HFFc6 (cell line): ENCODE measurements around the gene MREG. TPM values are rescaled to one million over a fixed set of nuclear protein-coding genes. Genes with fewer than 3 reads are reported as not detected.
"Not testable (repeated sequence)": the region's sequence is repeated elsewhere in the genome, so short reads cannot be mapped to it uniquely, and the experiment has no call there.

ENCODE experiments used
- DNase-seq: peaks from one replicate; pipeline ENCODE4 v3.0.0-alpha.2; 2018
- H3K27ac Mint-ChIP-seq: 2 replicates; pipeline ENCODE4 v1.8.0; 2020; ENCODE audit warnings: mild to moderate bottlenecking, mixed read lengths
- H3K27me3 Mint-ChIP-seq: 2 replicates; pipeline ENCODE4 v1.8.0; 2021; ENCODE audit warnings: mild to moderate bottlenecking, moderate library complexity, mixed read lengths; ENCODE audit not compliant: insufficient read depth
- H3K36me3 Mint-ChIP-seq: 2 replicates; pipeline ENCODE4 v1.8.0; 2021; ENCODE audit warnings: low read depth, mixed read lengths
- H3K4me1 Mint-ChIP-seq: 2 replicates; pipeline ENCODE4 v1.8.0; 2020; ENCODE audit warnings: low read depth, mixed read lengths
- H3K4me3 Mint-ChIP-seq: 2 replicates; pipeline ENCODE4 v1.8.0; 2020; ENCODE audit warnings: mild to moderate bottlenecking, moderate library complexity, mixed read lengths
- H3K9me3 Mint-ChIP-seq: 2 replicates; pipeline ENCODE4 v1.8.0; 2020; ENCODE audit warnings: mild to moderate bottlenecking, mixed read lengths
- total RNA-seq, 6 experiments: library from RNA; stranded (reverse); fragmentation: NEBNext Ultra II Directional; extraction: Animal tissue kit (Norgen Biotek cat#: 25700); gene quantifications; 2 replicates in 1 of 6; 3 replicates in 5 of 6; pipeline ENCODE4 v1.2.3, GENCODE V29; 2021
- TF ChIP-seq, protein P1 (sequence below): fragments of 200-600 bp; sonication (generic); IDR thresholded peaks from 2 replicates; pipeline ENCODE4 v1.5.0; 2021; ENCODE audit warnings: antibody characterized with exemption, mild to moderate bottlenecking

The MREG gene
- total RNA-seq, 6 experiments from 2014 or later = 2.0 to 3.5 (median 3.2) TPM

- Mint-ChIP-seq H3K9me3 (no peaks in the 10 kb centered on the region; the same call in 1 of the 2 replicates), H3K36me3 (no peaks in the 10 kb centered on the region), H3K4me1 (peaks cover 24% of the 10 kb centered on the region), H3K4me3 (no peak overlapping the region), H3K27me3 (peaks cover 5% of the 10 kb centered on the region), H3K27ac (no peak overlapping the region)
- DNase-seq = no peak
- TF ChIP-seq, protein P1, sequence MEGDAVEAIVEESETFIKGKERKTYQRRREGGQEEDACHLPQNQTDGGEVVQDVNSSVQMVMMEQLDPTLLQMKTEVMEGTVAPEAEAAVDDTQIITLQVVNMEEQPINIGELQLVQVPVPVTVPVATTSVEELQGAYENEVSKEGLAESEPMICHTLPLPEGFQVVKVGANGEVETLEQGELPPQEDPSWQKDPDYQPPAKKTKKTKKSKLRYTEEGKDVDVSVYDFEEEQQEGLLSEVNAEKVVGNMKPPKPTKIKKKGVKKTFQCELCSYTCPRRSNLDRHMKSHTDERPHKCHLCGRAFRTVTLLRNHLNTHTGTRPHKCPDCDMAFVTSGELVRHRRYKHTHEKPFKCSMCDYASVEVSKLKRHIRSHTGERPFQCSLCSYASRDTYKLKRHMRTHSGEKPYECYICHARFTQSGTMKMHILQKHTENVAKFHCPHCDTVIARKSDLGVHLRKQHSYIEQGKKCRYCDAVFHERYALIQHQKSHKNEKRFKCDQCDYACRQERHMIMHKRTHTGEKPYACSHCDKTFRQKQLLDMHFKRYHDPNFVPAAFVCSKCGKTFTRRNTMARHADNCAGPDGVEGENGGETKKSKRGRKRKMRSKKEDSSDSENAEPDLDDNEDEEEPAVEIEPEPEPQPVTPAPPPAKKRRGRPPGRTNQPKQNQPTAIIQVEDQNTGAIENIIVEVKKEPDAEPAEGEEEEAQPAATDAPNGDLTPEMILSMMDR = no peak
Measured at GRCh38 chr2:215966274-215966673, 47.1 kb downstream of the MREG start.

DNA sequence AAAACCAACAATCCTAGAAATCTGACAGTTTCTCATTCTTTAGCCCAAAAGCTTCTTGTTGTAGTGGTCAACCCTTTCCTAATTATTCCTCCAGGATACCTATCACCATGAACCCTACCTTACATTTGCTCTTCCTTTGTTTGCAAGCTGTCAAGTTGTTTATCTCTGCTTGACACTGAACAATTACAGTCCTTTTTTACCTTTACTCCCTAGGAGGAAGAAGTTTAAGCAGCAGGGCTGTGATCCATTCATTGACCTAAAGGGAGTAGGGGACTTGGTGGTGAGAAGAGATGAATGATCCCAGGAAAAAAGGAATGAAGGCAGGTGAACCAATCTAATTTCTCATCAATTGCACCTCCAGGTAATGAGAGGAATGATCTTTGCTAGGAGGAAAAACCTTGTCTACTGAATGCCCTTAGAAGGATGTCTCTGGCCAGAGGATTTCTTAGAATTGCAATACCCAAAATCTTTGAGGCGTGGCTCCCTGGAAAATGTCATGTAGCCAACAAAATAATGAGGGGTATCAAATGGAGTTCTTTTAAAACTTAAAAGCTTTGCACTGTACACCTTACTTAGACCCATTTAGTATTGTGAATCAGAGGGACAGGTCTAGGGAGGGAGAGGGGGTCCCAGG is 47.7 kb downstream of the MREG start:
- no peak for DNase-seq
- Mint-ChIP-seq H3K9me3 (no peaks in the 10 kb centered on the region), H3K36me3 (no peaks in the 10 kb centered on the region), H3K4me1 (peaks cover 22% of the 10 kb centered on the region), H3K27me3 (peaks cover 1% of the 10 kb centered on the region; the same call in 1 of the 2 replicates), H3K4me3 (no peak overlapping the region), H3K27ac (no peak overlapping the region)
- TF ChIP-seq, protein P1 = no peak

DNA sequence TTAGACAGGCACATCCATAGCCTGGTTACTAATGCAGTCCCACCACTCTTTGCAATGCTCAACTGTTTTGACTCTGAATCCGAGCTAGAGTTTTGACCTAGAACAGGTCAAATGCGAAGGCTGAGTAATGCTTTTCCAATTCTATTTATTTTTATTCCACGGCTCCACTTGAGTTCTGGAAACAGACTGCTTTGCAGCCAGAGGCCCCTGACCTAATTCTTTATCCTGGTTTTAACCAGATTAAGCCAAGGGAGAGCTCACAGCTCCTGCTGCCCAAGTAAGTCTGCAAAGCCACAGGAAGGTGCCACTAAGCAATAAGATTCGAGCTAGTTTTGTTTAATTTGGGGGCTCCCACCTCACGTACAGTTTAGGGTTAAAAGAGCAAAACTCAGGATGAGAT is 51.4 kb downstream of the MREG start:
- Mint-ChIP-seq H3K4me1 (peaks cover 5% of the 10 kb centered on the region; the same call in 1 of the 2 replicates), H3K9me3 (no peaks in the 10 kb centered on the region), H3K27me3 (peaks cover 1% of the 10 kb centered on the region; the same call in 1 of the 2 replicates), H3K36me3 (no peaks in the 10 kb centered on the region), H3K27ac (no peak overlapping the region), H3K4me3 (no peak overlapping the region)
- no peak for DNase-seq
- TF ChIP-seq, protein P1 = no peak

- DNase-seq = no peak
- Mint-ChIP-seq H3K4me3 (no peak overlapping the region), H3K27ac (no peak overlapping the region), H3K4me1 (no peaks in the 10 kb centered on the region), H3K9me3 (no peaks in the 10 kb centered on the region), H3K36me3 (no peaks in the 10 kb centered on the region), H3K27me3 (peaks cover 11% of the 10 kb centered on the region)
- TF ChIP-seq, protein P1 = no peak
Measured at GRCh38 chr2:215958257-215958656, 55.1 kb downstream of the MREG start.

- not testable (repeated sequence) for H3K36me3 Mint-ChIP-seq, H3K4me3 Mint-ChIP-seq, H3K4me1 Mint-ChIP-seq, DNase-seq, H3K9me3 Mint-ChIP-seq, H3K27ac Mint-ChIP-seq
- peaks cover 11% of the 10 kb centered on the region for H3K27me3 Mint-ChIP-seq
Measured at GRCh38 chr2:215957354-215958122, 55.8 kb downstream of the MREG start.
